Gastroesophageal sphincter (tissue), 4 donors: Measurements from ENCODE around the gene IFT80. TPM values are rescaled to one million over a fixed set of nuclear protein-coding genes. Genes with fewer than 3 reads are reported as not detected.
"Not testable (repeated sequence)": the region's sequence is repeated elsewhere in the genome, so short reads cannot be mapped to it uniquely, and the experiment has no call there.

Experiments used
- ATAC-seq: fragments of 150-250 bp; one replicate; pipeline ENCODE4 v1.9.1; 2016; ENCODE audit warnings: mild to moderate bottlenecking, moderate library complexity
- H3K27ac ChIP-seq, 4 donors: fragments of 200-600 bp; sonication (generic) in 3 of 4; 1 replicate in 3 of 4; 2 replicates in 1 of 4; pipeline ENCODE4 v1.5.1; 2016 to 2019
- H3K27me3 ChIP-seq: fragments of 200-600 bp; sonication (generic); one replicate; pipeline ENCODE4 v1.5.1; 2019
- H3K36me3 ChIP-seq, 2 donors: fragments of 200-600 bp; sonication (generic); one replicate each; pipeline ENCODE4 v1.5.1; 2019; ENCODE audit warnings: control low read depth in 1 of 2
- H3K4me1 ChIP-seq, 3 donors: fragments of 200-600 bp; sonication (generic); 1 replicate in 2 of 3; 2 replicates in 1 of 3; pipeline ENCODE4 v1.5.1; 2016 to 2019; ENCODE audit warnings: control low read depth in 2 of 3
- H3K4me3 ChIP-seq, 2 donors: fragments of 200-600 bp; sonication (generic); one replicate each; pipeline ENCODE4 v1.5.1; 2019; ENCODE audit warnings: mild to moderate bottlenecking in 1 of 2, moderate library complexity in 1 of 2
- H3K9me3 ChIP-seq, 3 donors: fragments of 200-600 bp; sonication (generic); one replicate each; pipeline ENCODE4 v1.5.1; 2017 to 2019; ENCODE audit warnings: control low read depth in 2 of 3
- CTCF ChIP-seq, 4 experiments: fragments of 200-600 bp in 2 of 4; fragments of 450-650 bp in 2 of 4; sonication (generic) in 1 of 4; IDR thresholded peaks; one replicate each; pipeline ENCODE4 v1.5.1; 2017 to 2019; ENCODE audit warnings: antibody characterized with exemption in 4 of 4, mild to moderate bottlenecking in 2 of 4, moderate library complexity in 2 of 4
- EP300 ChIP-seq: sonication (generic); formaldehyde crosslinking; IDR thresholded peaks from one replicate; pipeline ENCODE4 v1.6.1; 2017; ENCODE audit warnings: antibody characterized with exemption, mild to moderate bottlenecking
- POLR2A ChIP-seq, 2 donors: fragments of 450-650 bp; IDR thresholded peaks; one replicate each; pipeline ENCODE4 v1.6.1; 2017; ENCODE audit warnings: antibody characterized with exemption in 2 of 2, mild to moderate bottlenecking in 2 of 2, moderate library complexity in 1 of 2
- POLR2AphosphoS5 ChIP-seq: sonication (generic); formaldehyde crosslinking; IDR thresholded peaks from one replicate; pipeline ENCODE4 v1.6.1; 2017; ENCODE audit warnings: antibody characterized with exemption
- WGBS, 2 donors: methylation state at CpG; one replicate each; pipeline ENCODE4 v1.1.5; 2018; ENCODE audit warnings: low coverage in 1 of 2; 5-methylcytosine and 5-hydroxymethylcytosine counted together
- total RNA-seq, 4 donors: library from RNA; depleted of rRNA; stranded (reverse); fragments of >200 nt; gene quantifications; one replicate each; pipeline ENCODE4 v1.1.0, GENCODE V29; 2016

IFT80 gene
- total RNA-seq, 4 donors from 2014 or later = 14.9 to 36.6 (median 20.1) TPM

DNA sequence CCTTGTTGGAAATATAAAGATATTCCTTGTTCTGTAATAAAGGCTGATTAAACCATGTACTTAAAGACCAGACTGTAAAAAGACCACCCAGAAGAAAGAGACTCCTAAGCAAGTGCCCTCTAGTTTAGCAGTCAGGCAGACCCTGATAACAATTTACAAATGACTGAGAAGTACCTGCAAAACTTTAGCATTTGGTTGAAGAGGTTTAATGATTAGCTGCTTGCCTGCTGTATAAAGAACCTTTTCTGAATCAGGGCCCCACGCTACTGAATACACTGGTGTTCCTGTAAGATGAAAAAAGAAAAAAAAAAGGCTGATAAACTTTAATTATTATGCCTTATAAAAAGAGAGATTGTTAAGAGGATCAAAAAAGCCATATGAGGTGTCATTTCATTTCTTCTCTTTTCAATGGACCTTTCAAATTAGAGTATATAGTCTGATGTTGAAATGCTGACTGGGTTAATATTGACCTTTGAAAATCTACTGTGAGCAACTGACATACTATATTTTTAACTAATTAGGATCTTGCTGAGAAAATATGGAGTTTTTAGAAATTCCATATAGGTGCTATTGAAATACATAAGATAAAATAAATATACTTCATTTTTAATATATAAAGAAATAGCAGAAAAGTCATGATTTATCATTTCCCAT lies 33.0 kb downstream of the IFT80 start:
- 100% methylated on average over 1 of the region's 1 CpG; no CpG with 5 or more reads in 1 of the 2 donors for WGBS, 2 donors
- H3K9me3 ChIP-seq = no peaks in the 10 kb centered on the region
- no peak for ATAC-seq
- peaks cover 0 to 20% of the 10 kb centered on the region in 2 donors for H3K36me3 ChIP-seq
- no peaks in the 10 kb centered on the region for H3K27me3 ChIP-seq
- H3K4me3 ChIP-seq = no peak overlapping the region
- H3K4me1 ChIP-seq = no peaks in the 10 kb centered on the region
- TF ChIP-seq CTCF (IDR thresholded peaks at IDR 0.05) = no peak
- no peak for TF ChIP-seq POLR2A (IDR thresholded peaks at IDR 0.05)
- no peak for TF ChIP-seq POLR2AphosphoS5
- no peak for TF ChIP-seq EP300
- H3K27ac ChIP-seq = no peak overlapping the region

- H3K4me1 ChIP-seq, ATAC-seq, H3K27me3 ChIP-seq, H3K4me3 ChIP-seq, H3K27ac ChIP-seq, H3K9me3 ChIP-seq: not testable (repeated sequence)
- H3K36me3 ChIP-seq = peaks cover 0 to 26% of the 10 kb centered on the region in 2 donors
- WGBS, 2 donors = 70 to 89% methylated on average over 1 to 2 of the region's 2 CpGs
These were observed 36.1 kb downstream of the IFT80 start for GRCh38 chr3:160362896-160363295.

- ATAC-seq = no peak
- Histone ChIP-seq H3K36me3 (peaks cover 0 to 47% of the 10 kb centered on the region in 2 donors), H3K27ac (no peak overlapping the region), H3K4me3 (no peak overlapping the region), H3K9me3 (no peaks in the 10 kb centered on the region), H3K27me3 (no peaks in the 10 kb centered on the region), H3K4me1 (no peaks in the 10 kb centered on the region)
- TF ChIP-seq POLR2AphosphoS5 (no peak), CTCF (IDR thresholded peaks at IDR 0.05) (no peak), POLR2A (IDR thresholded peaks at IDR 0.05) (no peak), EP300 (no peak)
- WGBS, 2 donors = 76 to 93% methylated on average over 4 of the region's 4 CpGs
These were observed 43.2 kb downstream of the IFT80 start for GRCh38 chr3:160355826-160356225.

DNA sequence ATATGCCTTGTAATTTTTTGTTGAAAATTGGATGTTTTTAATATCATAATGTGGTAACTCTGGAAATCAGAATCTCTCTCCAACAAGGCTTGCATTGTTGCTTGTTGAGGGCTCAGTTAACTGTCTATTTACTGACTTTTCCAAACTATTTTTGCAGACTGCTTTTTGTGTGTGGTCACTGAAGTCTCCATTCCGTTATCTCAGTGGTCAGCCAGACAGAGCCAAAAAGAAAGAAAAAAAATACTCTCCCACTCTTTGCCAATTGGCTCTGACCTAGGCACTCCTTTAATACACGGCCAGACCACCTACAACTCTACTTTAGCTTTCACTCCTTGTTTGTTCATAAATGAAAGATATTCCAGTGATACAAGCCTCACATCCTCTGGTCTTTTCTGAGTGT lies 52.5 kb downstream of the IFT80 start:
- 60% methylated on average over 2 of the region's 2 CpGs; no CpG with 5 or more reads in 1 of the 2 donors for WGBS, 2 donors
- no peak for ATAC-seq
- H3K4me3 ChIP-seq = no peak overlapping the region
- peaks cover 0 to 6% of the 10 kb centered on the region in 2 donors for H3K36me3 ChIP-seq
- TF ChIP-seq EP300 (no peak), POLR2A (IDR thresholded peaks at IDR 0.05) (no peak), POLR2AphosphoS5 (no peak), CTCF (IDR thresholded peaks at IDR 0.05) (no peak)
- H3K4me1 ChIP-seq = no peaks in the 10 kb centered on the region
- no peaks in the 10 kb centered on the region for H3K27me3 ChIP-seq
- no peak overlapping the region for H3K27ac ChIP-seq
- no peaks in the 10 kb centered on the region for H3K9me3 ChIP-seq

GRCh38 chr3:160343132-160343531 lies 55.9 kb downstream of the IFT80 start:
- H3K4me3 ChIP-seq = no peak overlapping the region
- H3K4me1 ChIP-seq = no peaks in the 10 kb centered on the region
- H3K27me3 ChIP-seq = no peaks in the 10 kb centered on the region
- H3K27ac ChIP-seq = no peak overlapping the region
- WGBS, 2 donors = 0 to 13% methylated on average over 1 of the region's 1 CpG
- H3K36me3 ChIP-seq = no peaks in the 10 kb centered on the region
- ATAC-seq = no peak
- peaks cover 0 to 3% (median 0%) of the 10 kb centered on the region in 3 donors for H3K9me3 ChIP-seq
- TF ChIP-seq POLR2AphosphoS5 (no peak), CTCF (IDR thresholded peaks at IDR 0.05) (peak in 3 of 4 experiments; percentile 23 to 32 (median 24))
